ENCODE data around the gene MIF4GD.
"Not testable (repeated sequence)": the region's sequence is repeated elsewhere in the genome, so short reads cannot be mapped to it uniquely, and the experiment has no call there.

Gene MIF4GD, protein sequence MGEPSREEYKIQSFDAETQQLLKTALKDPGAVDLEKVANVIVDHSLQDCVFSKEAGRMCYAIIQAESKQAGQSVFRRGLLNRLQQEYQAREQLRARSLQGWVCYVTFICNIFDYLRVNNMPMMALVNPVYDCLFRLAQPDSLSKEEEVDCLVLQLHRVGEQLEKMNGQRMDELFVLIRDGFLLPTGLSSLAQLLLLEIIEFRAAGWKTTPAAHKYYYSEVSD

DNA sequence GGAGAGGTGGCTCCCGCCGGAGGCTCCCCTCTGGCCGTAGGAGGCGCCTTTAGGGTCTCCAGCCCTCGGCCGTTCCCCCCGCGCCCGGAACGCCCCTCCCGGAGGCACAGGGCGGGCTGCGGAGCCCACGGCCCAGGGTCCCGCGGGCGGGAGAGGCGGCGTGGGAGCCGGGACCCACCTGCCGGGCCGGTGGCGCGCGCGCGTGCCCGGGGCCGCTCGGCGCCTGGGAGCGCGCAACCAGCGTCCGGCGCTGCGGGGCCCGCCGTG is at the start of gene MIF4GD:
MIF4GD (minus strand) TSS at position 266 of the 267 bp plus-strand sequence. CDS start 1,036 bp downstream, outside the sequence.
- DNase-seq (ENCODE audit: low read depth) = no peak

DNA sequence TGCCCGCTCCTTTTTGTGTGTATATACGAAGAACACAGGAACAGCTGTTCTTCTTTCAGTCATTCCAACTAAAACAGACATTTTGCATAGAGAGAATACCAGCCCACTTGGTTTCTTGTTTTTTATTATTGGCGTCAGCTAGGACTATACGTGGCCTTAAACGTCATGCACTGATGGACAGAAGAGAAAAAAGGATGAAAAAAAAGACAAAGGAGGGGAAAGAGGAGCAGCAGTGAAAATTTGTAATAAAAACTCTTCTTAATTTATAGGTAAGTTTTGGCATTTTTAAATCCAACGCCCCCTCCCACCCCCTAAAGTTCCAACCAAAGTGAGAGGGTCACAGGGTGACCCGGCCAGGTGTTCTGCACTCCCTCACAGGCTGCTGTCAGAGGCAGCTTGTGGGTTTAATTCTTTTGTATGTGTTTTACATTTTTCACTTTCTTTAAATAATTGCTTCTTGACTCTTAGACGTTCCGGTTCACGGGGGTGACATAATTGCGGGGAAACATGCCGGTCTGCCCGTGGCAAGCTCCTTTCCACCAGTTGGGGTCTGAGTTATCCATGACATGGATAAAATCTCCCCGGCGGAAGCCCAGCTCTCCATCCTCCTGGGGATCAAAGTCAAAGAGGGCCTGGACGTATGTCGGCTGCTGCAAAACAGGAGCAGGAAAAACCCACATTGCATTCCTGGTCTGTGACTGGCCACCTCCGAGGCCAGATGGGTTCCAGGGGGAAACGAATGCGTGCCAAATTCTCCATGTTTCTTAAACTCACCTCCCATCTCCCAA is 49.1 kb upstream of the MIF4GD start:
- DNase-seq (ENCODE audit: low read depth) = peak; percentile 90

DNA sequence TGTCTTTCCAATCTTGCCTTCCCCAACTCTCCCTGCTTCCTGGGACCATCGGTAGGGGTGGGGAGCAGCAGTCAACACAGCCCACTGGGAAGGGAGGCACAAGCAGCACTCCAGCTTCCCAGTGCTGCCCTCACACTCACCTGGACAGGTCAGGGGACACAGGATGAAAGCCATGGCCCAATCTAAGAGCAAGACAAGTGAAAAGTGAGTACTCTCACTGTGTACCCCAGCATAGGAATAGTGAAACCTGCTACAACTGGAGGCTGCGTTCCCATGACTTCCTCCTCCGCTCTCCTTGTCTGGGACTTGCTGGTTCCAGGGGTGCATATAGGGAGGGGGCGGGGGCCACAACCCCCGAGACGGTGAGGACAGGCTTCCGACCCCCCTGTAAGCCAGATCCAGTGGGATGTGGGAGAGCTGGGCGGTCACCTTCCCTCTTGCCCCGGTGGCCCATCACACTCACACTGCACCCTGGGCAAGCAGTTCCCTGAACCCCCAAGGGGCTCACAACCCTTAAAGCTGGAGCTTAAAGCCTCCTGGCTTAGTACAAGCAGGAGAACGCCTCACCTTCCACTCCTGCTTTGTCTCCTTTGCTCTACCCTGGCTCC is 47.7 kb upstream of the MIF4GD start:
- DNase-seq (ENCODE audit: low read depth) = no peak

DNA sequence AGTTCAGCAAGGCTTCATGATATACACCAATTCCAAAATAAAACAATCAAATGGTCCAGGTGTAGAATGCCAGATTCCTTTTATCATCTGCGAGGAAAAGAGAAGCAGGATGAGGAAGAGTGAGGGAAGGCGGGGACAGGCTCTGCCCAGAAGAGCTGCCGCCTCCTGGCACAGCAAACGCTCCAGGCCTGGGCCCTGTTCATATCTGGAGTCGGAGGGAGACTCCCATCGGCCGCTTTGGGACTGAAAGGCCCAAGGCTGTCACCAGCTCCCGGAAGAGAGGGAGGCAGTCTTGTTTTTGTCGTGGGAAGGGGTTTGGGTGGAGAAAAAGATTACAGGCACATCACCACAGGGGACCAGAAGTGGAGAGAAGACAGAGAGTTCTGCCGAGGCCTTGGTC is 47.2 kb upstream of the MIF4GD start:
- no peak for DNase-seq (ENCODE audit: low read depth)

DNA sequence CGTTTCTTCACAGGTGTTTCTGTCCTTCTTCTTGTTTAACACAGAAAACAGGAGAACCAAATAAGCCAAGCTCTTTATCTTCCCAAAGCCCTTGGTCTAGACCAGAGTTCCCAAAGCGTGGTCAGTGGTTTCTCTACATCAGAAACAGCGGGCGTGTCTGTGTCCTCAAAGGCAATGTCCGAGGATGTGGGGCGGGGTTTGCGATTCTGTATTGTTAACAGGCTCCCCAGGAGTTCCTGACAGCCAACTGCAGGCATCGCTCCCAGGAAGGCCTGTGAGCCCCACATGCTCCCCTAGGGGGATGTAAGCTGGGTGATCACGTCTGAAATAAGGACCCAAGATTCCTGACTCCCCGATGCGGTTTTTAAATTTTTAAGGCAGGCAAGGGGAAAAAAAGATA is 46.6 kb upstream of the MIF4GD start:
- no peak for DNase-seq (ENCODE audit: low read depth)

DNA sequence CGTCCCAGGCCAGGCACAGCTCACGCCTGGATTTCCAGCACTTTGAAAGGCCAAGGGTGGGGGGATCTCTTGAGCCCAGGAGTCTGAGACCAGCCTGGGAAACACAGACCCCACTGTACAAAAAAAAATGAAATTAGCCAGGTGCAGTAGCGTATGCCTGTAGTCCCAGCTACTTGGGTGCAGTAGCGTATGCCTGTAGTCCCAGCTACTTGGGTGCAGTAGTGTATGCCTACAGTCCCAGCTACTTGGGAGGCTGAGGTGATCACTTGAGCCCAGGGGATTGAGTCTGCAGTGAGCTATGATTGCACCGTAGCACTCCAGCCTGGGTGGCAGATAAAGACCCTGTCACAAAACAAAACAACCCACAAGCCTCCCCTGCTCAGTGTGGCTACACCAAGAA is 45.2 kb upstream of the MIF4GD start:
- no peak for DNase-seq (ENCODE audit: low read depth)

DNA sequence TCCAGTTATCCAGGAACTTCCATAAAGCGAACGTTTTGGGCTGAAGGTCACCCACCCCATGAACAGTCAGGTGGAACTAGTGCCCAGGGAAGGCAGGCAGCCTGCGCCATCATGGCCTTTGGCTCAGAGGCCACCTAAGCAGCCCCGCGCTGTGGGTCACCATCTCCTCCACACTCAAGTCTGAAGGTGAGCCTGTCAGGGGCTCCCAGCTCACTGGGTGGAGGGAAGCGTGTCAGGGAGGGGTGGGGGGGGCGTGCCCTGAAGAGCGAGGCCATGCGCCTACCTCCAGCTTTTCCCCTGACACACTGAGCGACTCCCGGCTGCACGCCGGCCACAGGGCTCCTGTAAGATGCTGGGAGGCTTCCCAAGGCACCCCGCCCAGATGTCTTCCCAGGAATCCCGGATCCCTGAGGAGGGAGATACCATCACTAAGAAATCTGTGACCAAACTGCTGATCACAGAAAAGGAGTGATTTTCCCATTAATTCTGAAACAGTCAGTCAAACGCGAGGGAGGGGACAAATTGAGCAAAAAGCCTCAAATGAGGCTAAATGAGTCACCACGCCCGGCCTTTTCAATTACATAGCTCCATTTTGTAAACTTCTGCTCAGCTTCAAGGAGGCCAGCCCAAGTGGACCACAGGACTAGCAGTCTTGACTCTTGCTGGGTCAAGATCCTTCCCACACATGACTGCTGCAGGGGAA is 44.7 kb upstream of the MIF4GD start:
- peak; percentile 61 for DNase-seq (ENCODE audit: low read depth)

DNA sequence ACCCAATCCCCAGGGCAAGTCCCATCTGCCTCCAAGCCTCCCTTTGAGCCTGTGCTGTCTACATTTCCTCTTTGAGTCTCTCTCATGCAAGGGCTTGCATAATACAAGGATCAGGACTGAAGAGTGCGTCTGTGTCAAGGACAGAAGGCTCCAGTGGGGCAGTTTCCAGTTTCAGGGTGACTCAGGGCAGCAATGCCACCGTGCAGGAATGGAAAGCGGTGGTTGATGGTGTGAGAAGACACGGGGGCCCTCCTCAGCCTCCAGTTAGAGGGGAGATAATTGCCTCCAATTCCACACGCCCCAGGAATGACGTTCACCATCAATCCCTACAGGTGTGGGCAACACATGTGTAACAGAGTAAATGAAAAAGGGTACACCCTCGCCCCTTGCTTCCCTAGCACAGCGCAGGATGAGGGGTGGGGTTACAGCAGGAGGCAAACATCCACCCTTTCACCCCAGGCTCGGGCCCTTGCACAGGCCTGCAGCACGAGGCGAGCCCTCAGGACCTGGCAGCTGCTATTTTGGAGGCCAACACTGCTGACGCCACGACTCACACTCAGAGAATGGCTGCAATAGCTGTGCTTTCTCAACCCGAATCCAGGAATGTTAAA is 43.0 kb upstream of the MIF4GD start:
- DNase-seq (ENCODE audit: low read depth) = peak; percentile 42

DNA sequence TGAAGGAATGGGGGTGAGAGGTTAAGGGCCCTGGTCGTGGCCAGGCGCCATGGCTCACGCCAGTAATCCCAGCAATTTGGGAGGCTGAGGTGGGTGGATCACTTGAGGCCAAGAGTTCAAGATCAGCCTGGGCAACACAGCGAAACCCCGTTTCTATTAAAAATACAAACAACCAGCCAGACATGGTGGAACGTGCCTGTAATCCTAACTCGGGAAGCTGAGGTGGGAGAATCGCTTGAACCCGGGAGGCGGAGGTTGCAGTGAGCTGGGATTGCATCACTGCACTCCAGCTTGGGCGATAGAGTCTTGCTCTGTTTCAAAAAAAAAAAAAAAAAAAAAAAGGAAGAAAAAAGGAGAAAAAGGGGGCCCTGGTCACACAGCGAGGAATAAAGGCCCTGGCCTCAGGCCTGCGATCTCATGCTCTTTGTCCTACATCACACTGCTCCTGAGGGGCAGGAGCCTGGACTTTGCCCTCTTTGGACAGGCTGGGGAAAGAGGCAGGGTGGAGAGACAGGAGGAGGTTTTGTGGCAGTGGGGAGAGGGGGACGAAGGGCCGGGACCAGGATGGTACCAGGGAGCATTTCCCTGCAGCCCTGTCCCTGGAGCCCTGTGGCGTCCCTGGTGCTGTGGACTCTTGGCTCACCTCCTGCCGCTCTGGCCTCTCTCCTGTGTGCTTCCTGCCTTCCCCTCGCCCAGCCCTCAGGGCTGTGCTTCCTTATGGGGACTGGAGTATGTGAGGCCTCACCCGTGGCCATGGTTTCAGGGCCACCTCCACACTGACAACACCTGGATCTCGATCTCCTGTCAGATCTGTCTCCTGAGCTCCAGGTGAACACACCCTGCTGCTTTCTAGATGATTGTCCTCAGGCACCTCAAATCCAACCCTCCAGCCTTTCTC is 38.0 kb upstream of the MIF4GD start:
- no peak for DNase-seq (ENCODE audit: low read depth)

DNA sequence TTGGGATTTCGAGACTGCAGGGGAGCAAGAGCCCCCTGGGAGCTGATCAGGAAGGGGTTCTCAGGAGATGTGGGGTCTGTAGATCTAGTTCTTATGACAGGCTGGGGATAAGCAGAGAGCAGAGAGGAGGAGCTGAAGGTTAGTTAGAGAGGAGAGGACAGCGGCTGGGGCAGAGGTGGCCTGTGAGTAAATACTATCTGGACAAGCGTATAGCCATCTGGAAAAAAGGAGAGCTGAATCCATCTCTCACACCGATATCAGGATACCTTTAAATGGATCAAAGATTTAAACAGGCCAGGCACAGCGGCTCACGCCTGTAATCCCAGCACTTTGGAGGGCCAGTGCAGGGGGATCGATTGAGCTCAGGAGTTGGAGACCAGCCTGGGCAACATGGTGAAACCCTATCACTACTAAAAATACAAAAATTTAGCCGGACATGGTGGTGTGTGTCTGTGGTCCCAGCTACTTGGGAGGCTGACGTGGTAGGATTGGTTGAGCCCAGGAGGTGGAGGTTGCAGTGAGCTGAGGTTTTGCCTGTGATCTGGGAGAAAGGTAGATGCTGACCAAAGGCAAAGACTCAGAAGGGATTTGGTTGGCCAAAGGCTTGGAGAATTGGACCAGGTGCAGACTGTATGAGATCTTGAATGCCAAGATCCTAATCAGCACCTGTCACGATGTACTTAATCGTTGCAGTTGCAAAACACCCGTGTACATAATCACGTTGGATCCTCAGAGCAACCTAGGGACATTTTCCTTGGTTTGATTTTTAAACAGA is 37.1 kb upstream of the MIF4GD start:
- DNase-seq (ENCODE audit: low read depth) = no peak

DNA sequence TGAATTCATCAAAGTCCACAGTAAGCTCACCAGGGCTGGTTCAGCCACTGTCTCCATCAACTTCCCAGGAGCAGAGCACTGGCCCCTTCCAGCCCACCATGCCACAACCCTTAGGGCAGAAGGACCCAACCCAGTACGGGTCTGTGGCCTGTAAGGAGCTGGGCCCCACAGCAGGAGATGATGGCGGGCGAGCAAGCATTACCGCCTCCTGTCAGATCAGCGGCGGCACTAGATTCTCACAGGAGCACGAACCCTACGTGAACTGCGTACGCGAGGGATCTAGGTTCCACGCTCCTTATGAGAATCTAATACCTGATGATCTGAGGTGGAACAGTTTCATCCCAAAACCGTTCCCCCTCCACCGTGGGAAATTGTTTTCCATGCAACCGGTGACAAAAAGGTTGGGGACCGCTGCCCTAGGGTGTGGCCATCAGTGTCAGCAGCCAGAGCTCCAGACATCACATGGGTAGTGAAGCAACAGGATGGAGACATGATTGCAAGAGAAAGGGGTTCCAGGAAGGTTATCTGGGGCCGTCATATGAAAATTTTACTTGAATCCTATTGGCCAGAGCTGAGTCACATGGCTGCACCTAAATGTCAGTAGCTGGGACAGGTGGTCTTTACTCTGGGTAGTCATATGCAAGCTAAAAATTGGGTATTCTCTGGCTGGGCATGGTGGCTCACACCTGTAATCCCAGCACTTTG is 30.6 kb upstream of the MIF4GD start:
- no peak for DNase-seq (ENCODE audit: low read depth)

DNA sequence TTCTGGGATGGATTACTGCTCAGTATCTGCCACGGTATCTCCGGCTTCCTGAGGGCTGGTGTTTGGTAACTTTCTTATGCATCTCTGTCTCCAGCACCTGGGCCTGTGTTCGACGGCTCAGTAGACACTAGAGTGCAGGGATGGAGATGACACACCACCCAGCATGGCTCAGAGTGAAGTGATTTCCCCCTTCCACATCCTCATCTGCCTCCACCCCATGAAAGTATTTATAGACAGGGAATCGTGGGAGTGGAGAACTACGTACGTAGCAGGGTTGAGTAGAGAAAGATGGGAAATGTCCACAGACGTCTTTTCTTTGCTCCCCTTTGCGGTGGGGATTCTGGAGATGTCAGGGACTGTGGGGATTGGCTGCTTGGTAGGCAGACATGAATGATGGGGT is 30.0 kb upstream of the MIF4GD start:
- no peak for DNase-seq (ENCODE audit: low read depth)

DNA sequence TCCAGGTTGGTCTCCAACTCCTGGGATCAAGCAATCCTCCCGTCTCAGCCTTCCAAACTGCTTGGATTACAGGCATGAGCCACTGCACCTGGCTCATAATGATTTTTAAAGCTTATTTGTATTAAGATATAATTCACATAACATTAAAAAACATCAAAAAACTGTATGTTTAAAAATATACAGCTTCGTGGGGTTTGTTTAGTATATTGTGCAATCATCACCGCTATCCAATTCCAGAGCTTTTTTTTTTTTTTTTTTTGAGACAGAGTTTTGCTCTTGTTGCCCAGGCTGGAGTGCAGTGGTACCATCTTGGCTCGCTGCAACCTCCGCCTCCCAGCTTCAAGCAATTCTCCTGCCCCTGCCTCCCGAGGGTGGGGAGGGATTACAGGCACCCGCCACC is 29.2 kb upstream of the MIF4GD start:
- no peak for DNase-seq (ENCODE audit: low read depth)

DNA sequence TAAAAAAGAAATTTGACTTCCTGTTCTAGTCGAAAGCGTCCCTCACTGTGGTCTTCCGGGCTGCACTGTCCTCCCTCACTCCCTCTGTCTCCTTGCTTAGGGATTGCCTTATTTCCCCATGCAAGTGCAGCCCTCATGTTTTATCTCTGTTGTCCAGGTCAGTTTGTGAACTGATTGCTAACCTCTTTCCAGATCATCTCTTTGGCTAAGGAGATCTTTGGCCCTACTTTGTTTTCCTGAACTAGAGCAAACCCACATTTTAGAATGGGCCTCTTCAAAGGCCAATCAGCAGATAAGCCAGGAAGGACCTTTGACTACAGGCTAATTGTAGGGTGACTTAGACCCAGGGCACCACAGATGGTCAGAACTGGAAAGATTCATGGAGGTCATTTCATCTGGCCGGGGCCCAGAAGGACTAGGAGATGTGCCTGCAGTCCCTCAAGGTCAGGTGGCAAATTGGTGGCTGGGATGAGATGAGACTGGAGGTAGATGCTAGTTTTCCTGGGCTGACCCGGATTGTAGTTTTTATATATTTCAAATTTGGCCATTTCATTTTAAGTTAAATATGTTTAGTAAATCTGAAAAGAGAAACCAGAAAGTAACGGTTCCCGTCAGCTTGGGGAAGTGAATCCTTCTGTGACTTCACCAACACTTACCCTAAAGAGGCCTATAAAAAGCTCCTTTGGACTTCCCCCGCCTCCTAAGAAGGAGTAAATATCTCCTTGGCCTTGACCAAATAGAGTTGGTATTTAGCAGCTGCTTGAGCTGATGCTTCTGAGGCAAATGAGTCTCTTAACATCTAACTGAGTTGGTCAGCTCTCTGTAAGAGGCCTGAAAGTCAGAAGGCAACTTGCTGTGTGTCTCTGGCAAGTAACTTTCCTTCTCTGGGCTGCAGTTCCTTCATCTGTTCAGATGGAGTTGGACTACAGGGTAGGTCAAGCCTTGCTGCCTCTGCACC is 24.4 kb upstream of the MIF4GD start:
- no peak for DNase-seq (ENCODE audit: low read depth)

DNA sequence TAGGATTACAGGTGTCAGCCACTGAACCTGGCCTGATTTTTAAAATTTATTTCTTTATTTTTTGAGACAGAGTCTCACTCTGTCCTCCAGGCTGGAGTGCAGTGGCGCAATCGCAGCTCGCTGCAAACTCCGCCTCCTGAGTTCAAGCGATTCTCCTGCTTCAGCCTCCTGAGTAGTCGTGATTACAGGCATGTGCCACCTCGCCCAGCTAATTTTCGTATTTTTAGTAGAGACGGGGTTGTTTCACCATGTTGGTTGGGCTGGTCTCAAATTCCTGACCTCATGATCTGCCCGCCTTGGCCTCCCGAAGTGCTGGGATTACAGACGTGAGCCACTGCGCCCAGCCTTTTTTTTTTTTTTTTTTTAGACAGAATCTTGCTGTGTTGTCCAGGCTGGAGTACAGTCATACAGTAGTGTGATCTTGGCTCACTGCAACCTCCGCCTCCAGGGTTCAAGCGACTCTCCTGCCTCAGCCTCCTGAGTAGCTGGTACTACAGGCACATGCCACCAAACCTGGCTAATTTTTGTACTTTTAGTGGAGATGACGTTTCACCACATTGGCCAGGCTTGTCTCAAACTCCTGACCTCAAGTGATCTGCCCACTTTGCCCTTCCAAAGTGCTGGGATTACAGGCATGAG is 21.9 kb upstream of the MIF4GD start:
- DNase-seq (ENCODE audit: low read depth) = not testable (repeated sequence)

DNA sequence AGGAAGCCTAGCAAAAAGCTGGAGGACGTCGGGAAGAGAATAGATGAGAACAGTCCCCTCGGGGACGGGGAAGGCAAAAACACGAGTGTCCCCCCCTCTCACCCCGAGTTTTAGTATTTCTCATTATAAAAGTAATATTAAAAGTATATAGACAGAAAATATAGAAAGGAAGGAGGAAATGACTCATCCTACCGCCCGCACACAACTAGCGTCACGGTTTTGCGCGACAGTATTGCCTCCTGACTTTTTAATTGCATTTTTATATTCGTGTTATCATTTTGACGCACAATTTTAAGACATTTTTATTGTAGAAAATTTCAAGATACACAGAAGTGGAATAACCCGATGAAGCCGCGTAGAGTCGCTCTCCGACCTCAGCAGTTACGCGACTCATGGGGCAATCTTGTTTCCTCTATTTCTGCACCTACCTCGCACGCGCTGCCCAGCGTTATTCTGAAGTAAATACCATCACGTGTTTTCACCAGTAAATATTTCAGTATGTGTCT is 18.9 kb upstream of the MIF4GD start:
- peak; percentile 79 for DNase-seq (ENCODE audit: low read depth)

DNA sequence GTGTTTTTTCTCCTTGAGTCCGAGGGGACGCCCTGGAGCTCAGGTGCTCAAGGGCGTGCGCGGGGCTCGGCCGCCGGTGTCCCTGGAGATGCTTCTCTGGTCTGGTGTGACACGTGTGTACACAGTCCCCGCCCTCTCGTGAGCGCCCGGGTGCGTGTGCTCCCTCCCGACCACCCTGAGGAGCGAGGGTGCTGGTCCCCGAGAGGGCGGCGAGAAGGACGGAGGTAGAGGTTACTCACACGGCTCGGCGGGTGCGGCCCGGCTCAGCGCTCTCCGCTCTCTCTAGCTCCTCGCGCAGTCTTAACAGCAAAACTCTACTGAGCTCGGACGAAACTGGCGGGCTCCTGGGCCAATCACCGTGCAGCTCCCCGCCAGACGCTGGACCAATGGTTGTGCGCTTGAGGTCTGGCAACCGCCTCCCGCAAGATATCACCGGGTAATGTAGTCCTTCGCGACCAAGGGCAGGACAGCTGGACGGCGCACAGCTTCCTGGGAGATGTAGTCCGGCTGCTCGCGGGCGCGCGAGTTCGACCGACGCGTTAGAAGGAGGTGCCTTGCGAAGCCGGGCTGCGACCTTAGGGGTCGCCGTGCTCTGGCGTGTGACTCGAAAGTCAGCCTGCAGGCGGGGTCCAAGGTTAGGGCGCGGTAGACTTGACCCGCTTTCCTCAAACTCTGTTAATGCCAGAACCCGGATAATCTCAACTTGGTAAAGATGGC is 18.2 kb upstream of the MIF4GD start, which contains the start of gene SLC25A19:
SLC25A19 (minus strand) TSS at position 319 of the 717 bp plus-strand sequence. CDS start 2,669 bp downstream, outside the sequence.
- peak; percentile 100 for DNase-seq (ENCODE audit: low read depth)

All from ELR (cell line).